NB4 (cell line): ENCODE measurements around the gene TMEM106C.

Source experiments
- DNase-seq: peaks from one replicate; pipeline ENCODE4 v3.0.0; 2010; ENCODE audit warnings: low read depth
- H3K4me3 ChIP-seq: one replicate; pipeline ENCODE4 v1.5.1; 2011; ENCODE audit warnings: mild to moderate bottlenecking, low read depth, low read length, moderate library complexity
- MYC ChIP-seq: IDR thresholded peaks from 2 replicates; pipeline ENCODE4 v1.6.1; 2011; ENCODE audit warnings: low read depth, low read length
- POLR2A ChIP-seq: IDR thresholded peaks from 2 replicates; pipeline ENCODE4 v1.6.1; 2011; ENCODE audit warnings: mild to moderate bottlenecking; ENCODE audit not compliant: insufficient read length; ENCODE audit errors: extremely low read depth
- TF ChIP-seq, protein P1 (sequence below): IDR thresholded peaks from one replicate; pipeline ENCODE4 v1.5.1; 2012; ENCODE audit warnings: low read depth, low read length
- TF ChIP-seq, protein P2 (sequence below): IDR thresholded peaks from 2 replicates; pipeline ENCODE4 v1.6.1; 2011; ENCODE audit warnings: low read depth, low read length

TMEM106C gene

DNA sequence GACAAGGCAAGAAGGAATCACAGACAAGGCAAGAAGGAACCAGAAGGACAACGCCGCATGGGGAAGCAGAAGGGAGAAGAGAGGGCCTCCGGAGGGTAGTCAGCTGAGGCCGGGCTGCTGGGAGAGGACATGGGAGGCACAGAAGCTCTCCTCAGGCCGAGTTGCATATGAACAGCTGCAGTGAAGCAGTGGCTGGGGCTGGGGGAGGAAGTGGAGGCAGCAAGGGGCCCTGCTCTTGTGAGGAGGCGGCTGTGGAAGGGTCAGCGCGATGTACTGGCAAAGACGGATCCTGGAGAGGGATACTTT is 22.0 kb upstream of the TMEM106C start:
- TF ChIP-seq MYC (no peak), POLR2A (no peak)
- TF ChIP-seq, protein P1, sequence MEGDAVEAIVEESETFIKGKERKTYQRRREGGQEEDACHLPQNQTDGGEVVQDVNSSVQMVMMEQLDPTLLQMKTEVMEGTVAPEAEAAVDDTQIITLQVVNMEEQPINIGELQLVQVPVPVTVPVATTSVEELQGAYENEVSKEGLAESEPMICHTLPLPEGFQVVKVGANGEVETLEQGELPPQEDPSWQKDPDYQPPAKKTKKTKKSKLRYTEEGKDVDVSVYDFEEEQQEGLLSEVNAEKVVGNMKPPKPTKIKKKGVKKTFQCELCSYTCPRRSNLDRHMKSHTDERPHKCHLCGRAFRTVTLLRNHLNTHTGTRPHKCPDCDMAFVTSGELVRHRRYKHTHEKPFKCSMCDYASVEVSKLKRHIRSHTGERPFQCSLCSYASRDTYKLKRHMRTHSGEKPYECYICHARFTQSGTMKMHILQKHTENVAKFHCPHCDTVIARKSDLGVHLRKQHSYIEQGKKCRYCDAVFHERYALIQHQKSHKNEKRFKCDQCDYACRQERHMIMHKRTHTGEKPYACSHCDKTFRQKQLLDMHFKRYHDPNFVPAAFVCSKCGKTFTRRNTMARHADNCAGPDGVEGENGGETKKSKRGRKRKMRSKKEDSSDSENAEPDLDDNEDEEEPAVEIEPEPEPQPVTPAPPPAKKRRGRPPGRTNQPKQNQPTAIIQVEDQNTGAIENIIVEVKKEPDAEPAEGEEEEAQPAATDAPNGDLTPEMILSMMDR, result no peak
- TF ChIP-seq, protein P2, sequence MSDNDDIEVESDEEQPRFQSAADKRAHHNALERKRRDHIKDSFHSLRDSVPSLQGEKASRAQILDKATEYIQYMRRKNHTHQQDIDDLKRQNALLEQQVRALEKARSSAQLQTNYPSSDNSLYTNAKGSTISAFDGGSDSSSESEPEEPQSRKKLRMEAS, result no peak
- no peak overlapping the region for H3K4me3 ChIP-seq
- no peak for DNase-seq

DNA sequence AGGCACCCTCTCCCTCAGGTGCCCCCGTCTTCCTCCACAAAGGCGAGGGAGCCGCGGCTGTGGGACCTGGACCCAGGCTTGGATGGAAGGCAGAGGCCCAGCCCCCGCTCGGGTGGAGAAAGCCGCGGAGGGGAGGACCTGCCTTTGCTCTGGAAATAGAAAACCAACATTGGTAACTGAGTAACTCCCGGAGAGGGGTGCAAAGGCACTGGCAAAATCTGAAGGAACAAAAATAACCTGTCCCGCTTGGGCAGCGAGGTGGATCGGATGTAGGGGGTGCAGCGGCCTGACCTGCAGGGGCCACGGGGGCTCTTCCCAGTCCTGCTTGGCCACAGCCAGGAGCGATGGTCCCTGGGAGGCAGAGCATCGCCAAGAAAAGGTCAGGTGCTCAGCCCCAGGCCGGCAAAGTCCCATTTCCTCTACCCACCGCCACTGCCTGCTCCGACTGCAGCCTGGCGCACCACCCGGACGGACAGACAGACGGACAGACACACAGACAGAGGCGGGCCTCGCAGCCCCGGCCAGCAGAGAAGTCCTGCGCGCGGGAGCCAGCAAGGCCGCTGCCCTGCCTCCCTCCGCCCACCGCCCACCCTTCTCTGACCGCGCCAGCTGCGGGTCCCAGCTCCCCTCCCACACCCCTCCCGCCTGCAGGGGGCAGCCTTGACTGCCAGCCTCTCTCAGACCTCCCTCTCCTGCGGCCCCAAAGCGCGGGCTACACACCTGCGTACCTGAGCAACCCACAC is 21.4 kb upstream of the TMEM106C start:
- DNase-seq, result peak; percentile 43
- TF ChIP-seq MYC (no peak), POLR2A (no peak)
- TF ChIP-seq, protein P2, result no peak
- TF ChIP-seq, protein P1, result peak; percentile 37
- H3K4me3 ChIP-seq, result no peak overlapping the region

DNA sequence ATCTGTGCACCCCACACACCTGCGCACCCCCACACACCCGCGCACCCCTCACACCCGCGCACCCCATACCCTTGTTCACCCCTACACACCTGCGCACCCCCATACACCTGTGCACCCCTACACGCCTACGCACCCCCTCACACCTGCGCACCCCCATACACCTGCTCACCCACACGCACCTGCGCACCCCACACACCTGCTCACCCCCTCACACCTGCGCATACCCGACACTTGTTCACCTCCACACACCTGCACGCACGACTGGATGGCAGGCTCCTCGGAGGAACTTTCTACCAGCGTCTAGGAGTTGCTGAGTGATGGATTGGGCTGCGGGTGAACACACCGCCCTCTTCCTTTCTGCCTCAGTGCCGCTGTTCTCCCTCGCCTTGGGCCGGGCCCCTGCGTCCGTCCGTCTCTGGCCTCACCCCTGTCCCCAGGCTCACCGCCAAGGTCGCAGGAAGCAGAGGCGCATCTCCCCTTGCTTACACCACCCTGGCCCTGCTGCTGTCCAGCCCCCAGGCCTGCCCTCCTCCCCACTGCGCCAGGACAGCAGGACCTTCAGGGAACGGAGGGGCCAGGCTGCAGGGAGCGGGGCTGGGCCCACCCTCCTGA is 20.7 kb upstream of the TMEM106C start:
- H3K4me3 ChIP-seq, result no peak overlapping the region
- DNase-seq, result no peak
- TF ChIP-seq, protein P2, result no peak
- TF ChIP-seq POLR2A (no peak), MYC (no peak)
- TF ChIP-seq, protein P1, result no peak

DNA sequence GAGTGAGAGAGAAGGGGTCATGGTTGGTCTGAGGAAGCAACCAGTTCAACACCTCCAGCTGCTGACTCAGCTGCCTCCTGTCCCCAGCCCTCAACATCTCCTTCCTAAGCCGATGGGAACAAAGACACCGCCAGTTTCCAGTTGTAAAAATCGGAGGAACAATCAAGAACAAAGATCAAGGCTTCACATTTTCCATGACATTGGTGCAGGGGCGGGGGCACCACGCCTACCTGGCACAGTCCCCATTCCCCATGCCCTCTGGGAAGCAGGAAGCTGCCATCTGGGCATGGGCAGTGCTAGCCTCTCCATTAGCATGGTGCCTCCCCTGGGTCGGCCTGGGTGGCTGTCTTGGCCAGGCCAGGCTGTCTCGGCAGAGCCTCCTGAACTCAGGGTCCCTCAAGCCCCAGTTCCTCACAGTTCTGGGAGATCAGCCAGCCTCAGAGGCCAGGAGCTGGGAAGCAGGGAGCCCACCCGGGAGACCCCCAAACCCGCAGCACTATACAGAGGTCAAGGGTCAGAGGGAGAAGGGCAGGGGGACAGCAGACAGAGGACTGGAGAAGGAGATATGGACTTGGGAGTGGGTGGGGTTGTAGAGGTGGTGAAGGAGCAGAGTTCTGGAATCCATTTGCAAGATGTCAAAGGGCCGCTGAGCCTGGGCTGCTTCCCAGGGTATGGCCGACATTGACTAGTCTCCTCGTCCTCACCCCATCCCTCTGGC is 19.6 kb upstream of the TMEM106C start:
- DNase-seq, result no peak
- H3K4me3 ChIP-seq, result no peak overlapping the region
- TF ChIP-seq, protein P2, result no peak
- TF ChIP-seq MYC, result no peak
- TF ChIP-seq, protein P1, result no peak
- no peak for TF ChIP-seq POLR2A

DNA sequence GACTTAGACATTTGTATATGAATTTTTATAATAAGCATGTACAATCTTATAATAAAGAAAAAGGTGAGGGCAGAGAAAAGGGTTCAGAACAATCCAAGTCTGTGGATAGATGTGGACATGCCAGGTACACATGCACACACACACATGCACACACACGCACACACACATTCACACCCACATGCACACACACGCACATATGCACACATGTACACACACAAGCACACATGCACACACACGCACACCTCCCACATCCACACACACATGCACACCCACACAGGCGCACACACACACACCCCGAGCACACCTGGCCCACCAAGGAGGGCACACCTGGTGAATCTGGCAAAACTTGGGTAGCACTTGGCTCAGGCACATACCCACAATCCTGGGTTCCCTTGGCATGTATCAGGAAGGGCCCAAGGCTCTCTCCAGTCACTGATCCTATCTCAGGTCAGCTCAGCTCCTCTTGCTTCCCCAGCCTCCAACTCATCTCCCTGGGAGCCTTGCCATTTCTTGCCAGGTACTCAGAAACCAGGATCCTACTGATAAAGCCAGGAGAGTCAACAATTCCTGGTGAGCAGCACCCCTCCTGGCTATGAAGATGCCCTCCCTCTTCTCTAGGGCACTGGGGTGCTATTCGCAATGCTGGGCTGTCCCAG is 18.6 kb upstream of the TMEM106C start:
- TF ChIP-seq MYC (no peak), POLR2A (no peak)
- TF ChIP-seq, protein P1, result no peak
- TF ChIP-seq, protein P2, result no peak
- DNase-seq, result no peak
- H3K4me3 ChIP-seq, result no peak overlapping the region
